Stimulated activated CD8-positive, alpha-beta memory T cell treated with anti-CD3 and anti-CD28 coated beads, Interleukin-15, amount 100 ng/mL, for 1 hour (primary cell): ENCODE data around the gene CDKAL1.
"Not testable (repeated sequence)": the region's sequence is repeated elsewhere in the genome, so short reads cannot be mapped to it uniquely, and the experiment has no call there.

ENCODE experiments used
- DNase-seq: peaks from one replicate; pipeline ENCODE4 v3.0.0-alpha.2; 2020; ENCODE audit warnings: low read depth

The CDKAL1 gene

GRCh38 chr6:20801595-20801994 is 267.3 kb downstream of the CDKAL1 start:
- DNase-seq = no peak

GRCh38 chr6:20802596-20802995 is 268.3 kb downstream of the CDKAL1 start:
- DNase-seq = no peak

GRCh38 chr6:20805021-20805420 is 270.8 kb downstream of the CDKAL1 start:
- no peak for DNase-seq

- DNase-seq = no peak
These were observed 272.4 kb downstream of the CDKAL1 start for GRCh38 chr6:20806669-20807068.

GRCh38 chr6:20808439-20808838 is 274.2 kb downstream of the CDKAL1 start:
- DNase-seq = no peak

- DNase-seq = no peak
These were observed 274.7 kb downstream of the CDKAL1 start for GRCh38 chr6:20808924-20809323.

- no peak for DNase-seq
These were observed 276.5 kb downstream of the CDKAL1 start for GRCh38 chr6:20810727-20811108.

- no peak for DNase-seq
These were observed 277.0 kb downstream of the CDKAL1 start for GRCh38 chr6:20811109-20811761.

- DNase-seq = no peak
These were observed 278.5 kb downstream of the CDKAL1 start for GRCh38 chr6:20812776-20813175.

GRCh38 chr6:20814494-20814893 is 280.2 kb downstream of the CDKAL1 start:
- DNase-seq = no peak

GRCh38 chr6:20816126-20816525 is 281.9 kb downstream of the CDKAL1 start:
- DNase-seq = no peak

GRCh38 chr6:20817806-20818320 is 283.6 kb downstream of the CDKAL1 start:
- DNase-seq = no peak

GRCh38 chr6:20819774-20820400 is 285.6 kb downstream of the CDKAL1 start:
- DNase-seq = no peak

GRCh38 chr6:20826378-20826777 is 292.1 kb downstream of the CDKAL1 start:
- no peak for DNase-seq

GRCh38 chr6:20827798-20828197 is 293.5 kb downstream of the CDKAL1 start:
- no peak for DNase-seq

GRCh38 chr6:20830576-20830975 is 296.3 kb downstream of the CDKAL1 start:
- no peak for DNase-seq

GRCh38 chr6:20831251-20831650 is 297.0 kb downstream of the CDKAL1 start:
- DNase-seq = not testable (repeated sequence)

- DNase-seq = no peak
These were observed 299.7 kb downstream of the CDKAL1 start for GRCh38 chr6:20833881-20834515.

GRCh38 chr6:20835315-20836010 is 301.2 kb downstream of the CDKAL1 start:
- DNase-seq = no peak

- no peak for DNase-seq
These were observed 302.9 kb downstream of the CDKAL1 start for GRCh38 chr6:20837189-20837588.

GRCh38 chr6:20838113-20838512 is 303.9 kb downstream of the CDKAL1 start:
- DNase-seq = no peak

- DNase-seq = no peak
These were observed 305.4 kb downstream of the CDKAL1 start for GRCh38 chr6:20839630-20840029.

- no peak for DNase-seq
These were observed 306.4 kb downstream of the CDKAL1 start for GRCh38 chr6:20840675-20841074.
